Measurements from ENCODE around the gene PTPN13.

Gene PTPN13

GRCh38 chr4:86554646-86555045, 39.5 kb upstream of the PTPN13 start:
- Histone ChIP-seq H3K36me3 (ENCODE audit: low read depth) (no peaks in the 10 kb centered on the region), H3K4me3 (ENCODE audit: severe bottlenecking) (no peak overlapping the region), H3K4me1 (ENCODE audit: insufficient read depth, poor library complexity, severe bottlenecking) (peaks cover 41% of the 10 kb centered on the region), H3K27me3 (ENCODE audit: insufficient read depth, poor library complexity, severe bottlenecking) (no peaks in the 10 kb centered on the region), H3K27ac (ENCODE audit: poor library complexity, severe bottlenecking) (no peak overlapping the region), H3K9me3 (ENCODE audit: severe bottlenecking) (no peaks in the 10 kb centered on the region)
- DNase-seq (ENCODE audit: low spot score) (no peak), ATAC-seq (ENCODE audit: low read depth) (no peak)
- TF ChIP-seq CTCF (IDR thresholded peaks at IDR 0.05; ENCODE audit: poor library complexity, severe bottlenecking), result no peak

- TF ChIP-seq CTCF (IDR thresholded peaks at IDR 0.05; ENCODE audit: poor library complexity, severe bottlenecking), result no peak
- Histone ChIP-seq H3K4me1 (ENCODE audit: insufficient read depth, poor library complexity, severe bottlenecking) (peaks cover 41% of the 10 kb centered on the region), H3K4me3 (ENCODE audit: severe bottlenecking) (no peak overlapping the region), H3K9me3 (ENCODE audit: severe bottlenecking) (no peaks in the 10 kb centered on the region), H3K36me3 (ENCODE audit: low read depth) (no peaks in the 10 kb centered on the region), H3K27ac (ENCODE audit: poor library complexity, severe bottlenecking) (peak overlapping the region; percentile 69), H3K27me3 (ENCODE audit: insufficient read depth, poor library complexity, severe bottlenecking) (no peaks in the 10 kb centered on the region)
- DNase-seq (ENCODE audit: low spot score) (no peak), ATAC-seq (ENCODE audit: low read depth) (peak; percentile 34; the same call in 1 of the 3 replicates)
Measured at GRCh38 chr4:86556791-86557415, 37.2 kb upstream of the PTPN13 start.

GRCh38 chr4:86557526-86557925, 36.6 kb upstream of the PTPN13 start:
- H3K9me3 ChIP-seq (ENCODE audit: severe bottlenecking), result no peaks in the 10 kb centered on the region
- TF ChIP-seq CTCF (IDR thresholded peaks at IDR 0.05; ENCODE audit: poor library complexity, severe bottlenecking), result no peak
- no peak overlapping the region for H3K4me3 ChIP-seq (ENCODE audit: severe bottlenecking)
- peak; percentile 85 for ATAC-seq (ENCODE audit: low read depth)
- H3K36me3 ChIP-seq (ENCODE audit: low read depth), result no peaks in the 10 kb centered on the region
- peak overlapping the region; percentile 69 for H3K27ac ChIP-seq (ENCODE audit: poor library complexity, severe bottlenecking)
- H3K27me3 ChIP-seq (ENCODE audit: insufficient read depth, poor library complexity, severe bottlenecking), result no peaks in the 10 kb centered on the region
- DNase-seq (ENCODE audit: low spot score), result no peak
- peaks cover 40% of the 10 kb centered on the region for H3K4me1 ChIP-seq (ENCODE audit: insufficient read depth, poor library complexity, severe bottlenecking)

GRCh38 chr4:86558258-86558657, 35.9 kb upstream of the PTPN13 start:
- H3K4me3 ChIP-seq (ENCODE audit: severe bottlenecking), result no peak overlapping the region
- no peaks in the 10 kb centered on the region for H3K36me3 ChIP-seq (ENCODE audit: low read depth)
- ATAC-seq (ENCODE audit: low read depth) (no peak), DNase-seq (ENCODE audit: low spot score) (no peak)
- peak overlapping the region; percentile 69 for H3K27ac ChIP-seq (ENCODE audit: poor library complexity, severe bottlenecking)
- H3K27me3 ChIP-seq (ENCODE audit: insufficient read depth, poor library complexity, severe bottlenecking), result no peaks in the 10 kb centered on the region
- H3K9me3 ChIP-seq (ENCODE audit: severe bottlenecking), result no peaks in the 10 kb centered on the region
- peaks cover 34% of the 10 kb centered on the region for H3K4me1 ChIP-seq (ENCODE audit: insufficient read depth, poor library complexity, severe bottlenecking)
- no peak for TF ChIP-seq CTCF (IDR thresholded peaks at IDR 0.05; ENCODE audit: poor library complexity, severe bottlenecking)

GRCh38 chr4:86558797-86559196, 35.3 kb upstream of the PTPN13 start:
- Histone ChIP-seq H3K4me3 (ENCODE audit: severe bottlenecking) (no peak overlapping the region), H3K9me3 (ENCODE audit: severe bottlenecking) (no peaks in the 10 kb centered on the region), H3K4me1 (ENCODE audit: insufficient read depth, poor library complexity, severe bottlenecking) (peaks cover 34% of the 10 kb centered on the region), H3K27me3 (ENCODE audit: insufficient read depth, poor library complexity, severe bottlenecking) (no peaks in the 10 kb centered on the region), H3K27ac (ENCODE audit: poor library complexity, severe bottlenecking) (peak overlapping the region; percentile 69), H3K36me3 (ENCODE audit: low read depth) (no peaks in the 10 kb centered on the region)
- no peak for TF ChIP-seq CTCF (IDR thresholded peaks at IDR 0.05; ENCODE audit: poor library complexity, severe bottlenecking)
- DNase-seq (ENCODE audit: low spot score) (no peak), ATAC-seq (ENCODE audit: low read depth) (peak; percentile 83)

Measured in RWPE2 (cell line).